ENCODE measurements around the gene HTD2. TPM values are rescaled to one million over a fixed set of nuclear protein-coding genes. Genes with fewer than 3 reads are reported as not detected.

Gene HTD2
- total and polyA plus RNA-seq, 2 of the 4 experiments (the other 2 are of a cell fraction), result 6.4 to 13.3 TPM

- TF ChIP-seq MAFK (IDR thresholded peaks at IDR 0.05; ENCODE audit: low read depth, low read length), result peak; percentile 65
Observed at GRCh38 chr3:58305882-58306711, at the start of gene HTD2, which contains the start of gene RPP14 (continued).

- peaks cover 5% of the 10 kb centered on the region; the same call in 1 of the 2 replicates for H4K20me1 ChIP-seq (ENCODE audit: insufficient read depth, low read length)
- peaks cover 9% of the 10 kb centered on the region for H3K9me1 ChIP-seq (ENCODE audit: insufficient read depth, low read length)
- H3K4ac ChIP-seq (ENCODE audit: low read depth, low read length), result no peak overlapping the region
- no peak for TF ChIP-seq CHD1 (IDR thresholded peaks at IDR 0.05; ENCODE audit: low read depth, low read length)
- no peak for TF ChIP-seq BHLHE40 (IDR thresholded peaks at IDR 0.05; ENCODE audit: low read depth, low read length)
- no peak for TF ChIP-seq NFE2L2 (IDR thresholded peaks at IDR 0.05; ENCODE audit: low read depth, low read length)
- TF ChIP-seq FOS (IDR thresholded peaks at IDR 0.05; ENCODE audit: low read depth, low read length), result no peak
- no peak for TF ChIP-seq RAD21 (IDR thresholded peaks at IDR 0.05; ENCODE audit: low read length)
- TF ChIP-seq ELK1 (IDR thresholded peaks at IDR 0.05; ENCODE audit: borderline replicate concordance, low read depth, low read length), result no peak
- no peak for TF ChIP-seq SMC3 (IDR thresholded peaks at IDR 0.05; ENCODE audit: low read depth, low read length)
- H4K8ac ChIP-seq (ENCODE audit: low read depth in 2 of 2, low read length in 2 of 2), result no peak overlapping the region
- H2AK9ac ChIP-seq (replicated peaks; ENCODE audit: low read depth, low read length, poor library complexity), result no peak overlapping the region
- no peaks in the 10 kb centered on the region for H3K79me1 ChIP-seq (ENCODE audit: low read depth in 1 of 2, low read length in 2 of 2)
- intact Hi-C loops (cut with micrococcal nuclease) (no loop called here), in situ Hi-C loops (cut with MboI; ENCODE audit: low sequenced_read_pairs) (no loop called here), dilution Hi-C loops (cut with HindIII; ENCODE audit: low sequenced_read_pairs, unreplicated experiment) (no loop called here)
- H3K9me3 ChIP-seq (ENCODE audit: control insufficient read depth, insufficient read depth, low read length), result no peaks in the 10 kb centered on the region
- H2AFZ ChIP-seq (replicated peaks; ENCODE audit: low read length, poor library complexity), result no peak overlapping the region
- H2BK20ac ChIP-seq (ENCODE audit: low read depth, low read length), result peak overlapping the region; percentile 40; the same call in 1 of the 2 replicates
- H3K27me3 ChIP-seq (ENCODE audit: control insufficient read depth, insufficient read depth, low read length), result no peaks in the 10 kb centered on the region
- CTCF ChIA-PET, result interaction anchor here (0.6 kb wide), 1 partner anchor 246 kb away, joined by 3 read pairs; no protein-coding TSS in a partner anchor
- H2AK5ac ChIP-seq (ENCODE audit: low read depth, low read length), result no peak overlapping the region
- no peak overlapping the region for H3K27ac ChIP-seq (ENCODE audit: insufficient read depth, low read length)
- H3K14ac ChIP-seq (replicated peaks; ENCODE audit: low read depth, low read length), result no peak overlapping the region
- ATAC-seq (ENCODE audit: low read depth) (no peak), DNase-seq (no peak)
- H2BK15ac ChIP-seq (ENCODE audit: low read depth, low read length), result no peak overlapping the region
- 94% methylated on average over 2 of the region's 10 CpGs; no CpG with 5 or more reads in 1 of the 2 experiments for WGBS, 2 experiments (ENCODE audit: extremely low coverage in 2 of 2, insufficient read length in 1 of 2)
- no TSS peak for BruUV-seq (replicated peaks)
- H3K9ac ChIP-seq (ENCODE audit: low read depth, low read length), result no peak overlapping the region
- peaks cover 7% of the 10 kb centered on the region for H3K36me3 ChIP-seq (ENCODE audit: control insufficient read depth, insufficient read depth, low read length)
- H3K23ac ChIP-seq (ENCODE audit: low read depth, low read length), result no peak overlapping the region
- H2BK120ac ChIP-seq (ENCODE audit: low read depth, low read length), result no peak overlapping the region
- POLR2A ChIA-PET (ENCODE audit: unreplicated experiment), result no interaction called here
- no peak overlapping the region for H4K91ac ChIP-seq (ENCODE audit: insufficient read depth, low read depth, low read length)
- H3K4me1 ChIP-seq (ENCODE audit: control insufficient read depth, insufficient read depth, low read length), result peaks cover 11% of the 10 kb centered on the region
- no peak overlapping the region for H3K4me2 ChIP-seq (ENCODE audit: low read depth, low read length)
- H3K18ac ChIP-seq (ENCODE audit: low read depth, low read length), result no peak overlapping the region
- no peak overlapping the region for H4K5ac ChIP-seq (ENCODE audit: low read depth, low read length)
- no peak overlapping the region for H3K56ac ChIP-seq (ENCODE audit: extremely low read depth, insufficient read depth, low read length)
- no peak overlapping the region for H2BK5ac ChIP-seq (ENCODE audit: low read depth, low read length, poor library complexity, severe bottlenecking)
- H3K4me3 ChIP-seq (ENCODE audit: insufficient read depth, low read depth, low read length), result no peak overlapping the region
Observed at GRCh38 chr3:58258392-58259055, 47.8 kb upstream of the HTD2 start.

Data from IMR-90 (cell line).